KMS-11 (cell line): Measurements from ENCODE around the gene ADAM17.
"Not testable (repeated sequence)": the region's sequence is repeated elsewhere in the genome, so short reads cannot be mapped to it uniquely, and the experiment has no call there.

Experiments used
- H2AFZ ChIP-seq: fragments of 200-600 bp; sonication (generic); 2 replicates; pipeline ENCODE4 v1.6.1; 2016; ENCODE audit warnings: antibody characterized with exemption, mixed run types, low read depth
- H3K27ac ChIP-seq: fragments of 200-600 bp; sonication (generic); 2 replicates; pipeline ENCODE4 v1.6.1; 2016; ENCODE audit warnings: mild to moderate bottlenecking, mixed run types
- H3K27me3 ChIP-seq: fragments of 200-600 bp; sonication (generic); 2 replicates; pipeline ENCODE4 v1.6.1; 2017; ENCODE audit warnings: mild to moderate bottlenecking, low read depth, mixed run types, moderate library complexity; ENCODE audit not compliant: insufficient read depth
- H3K36me3 ChIP-seq: fragments of 200-600 bp; sonication (generic); 2 replicates; pipeline ENCODE4 v1.6.1; 2017; ENCODE audit warnings: mild to moderate bottlenecking, mixed run types; ENCODE audit not compliant: insufficient read depth
- H3K4me1 ChIP-seq: fragments of 200-600 bp; sonication (generic); 2 replicates; pipeline ENCODE4 v1.6.1; 2016; ENCODE audit warnings: mild to moderate bottlenecking, low read depth, mixed run types; ENCODE audit not compliant: poor library complexity, severe bottlenecking
- H3K4me2 ChIP-seq: fragments of 200-600 bp; sonication (generic); 2 replicates; pipeline ENCODE4 v1.7.0; 2016; ENCODE audit warnings: mild to moderate bottlenecking, mixed run types
- H3K4me3 ChIP-seq: fragments of 200-600 bp; sonication (generic); IDR thresholded peaks from 2 replicates; pipeline ENCODE4 v1.6.1; 2017; ENCODE audit warnings: low read depth, low read length, mixed read lengths; ENCODE audit not compliant: insufficient read depth
- H3K79me2 ChIP-seq: fragments of 200-600 bp; sonication (generic); 2 replicates; pipeline ENCODE4 v1.6.1; 2016; ENCODE audit warnings: low read depth, mixed run types; ENCODE audit not compliant: insufficient read depth
- H3K9ac ChIP-seq: fragments of 200-600 bp; sonication (generic); 2 replicates; pipeline ENCODE4 v1.6.1; 2016; ENCODE audit warnings: mild to moderate bottlenecking, mixed run types
- H4K20me1 ChIP-seq: fragments of 200-600 bp; sonication (generic); 2 replicates; pipeline ENCODE4 v1.6.1; 2016; ENCODE audit warnings: mild to moderate bottlenecking, mixed run types; ENCODE audit not compliant: insufficient read depth
- TF ChIP-seq, protein P1 (sequence below): fragments of 200-600 bp; sonication (generic); conservative IDR thresholded peaks from 2 replicates; pipeline ENCODE4 v1.6.1; 2017; ENCODE audit warnings: low read depth, mild to moderate bottlenecking, antibody characterized with exemption, low read length, moderate library complexity, mixed read lengths

ADAM17 gene

DNA sequence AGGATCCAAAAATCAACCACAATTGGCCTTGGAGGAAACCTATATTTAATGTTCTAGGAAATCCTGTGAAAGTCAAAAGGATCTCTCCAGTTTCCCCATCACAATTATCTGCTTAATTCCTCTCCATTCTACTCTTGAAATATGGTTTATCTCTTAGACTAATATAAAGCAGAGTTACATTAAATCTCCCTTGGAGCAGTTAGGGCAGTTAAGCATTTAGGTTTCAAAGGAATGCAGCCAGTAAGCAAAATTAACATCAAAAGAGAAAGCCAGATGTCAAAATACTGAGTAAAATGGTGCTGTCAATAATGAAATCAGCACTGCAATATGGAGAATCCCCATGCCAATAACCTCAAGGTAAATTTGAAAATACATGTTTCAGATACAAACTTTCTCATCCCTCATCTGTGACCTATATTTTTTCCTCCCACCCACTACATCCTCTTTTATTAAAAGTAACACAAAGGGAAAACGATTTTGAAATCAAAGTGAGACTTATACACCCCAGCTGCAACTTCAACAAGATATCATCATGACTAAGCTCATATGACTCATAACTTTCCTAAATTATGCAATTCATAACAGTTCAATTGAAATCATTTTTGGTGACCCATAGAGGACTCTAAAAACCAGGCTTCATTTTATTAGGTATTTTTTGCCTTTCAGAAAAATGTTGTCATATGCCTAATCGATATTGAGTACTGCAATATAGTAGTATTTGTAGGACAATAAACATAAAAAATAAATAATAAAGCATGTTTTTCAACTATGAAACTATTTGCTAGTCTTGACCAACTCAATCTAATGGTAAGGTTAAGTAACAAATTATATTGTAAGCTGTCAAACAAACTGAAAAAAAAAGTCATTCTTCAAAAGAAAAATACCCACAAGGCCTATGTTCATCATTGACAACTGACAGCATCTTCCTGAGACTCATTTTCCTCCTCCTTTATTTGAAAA is 3.1 kb downstream of the ADAM17 start:
- peak overlapping the region; percentile 63 for H3K4me2 ChIP-seq
- TF ChIP-seq, protein P1, sequence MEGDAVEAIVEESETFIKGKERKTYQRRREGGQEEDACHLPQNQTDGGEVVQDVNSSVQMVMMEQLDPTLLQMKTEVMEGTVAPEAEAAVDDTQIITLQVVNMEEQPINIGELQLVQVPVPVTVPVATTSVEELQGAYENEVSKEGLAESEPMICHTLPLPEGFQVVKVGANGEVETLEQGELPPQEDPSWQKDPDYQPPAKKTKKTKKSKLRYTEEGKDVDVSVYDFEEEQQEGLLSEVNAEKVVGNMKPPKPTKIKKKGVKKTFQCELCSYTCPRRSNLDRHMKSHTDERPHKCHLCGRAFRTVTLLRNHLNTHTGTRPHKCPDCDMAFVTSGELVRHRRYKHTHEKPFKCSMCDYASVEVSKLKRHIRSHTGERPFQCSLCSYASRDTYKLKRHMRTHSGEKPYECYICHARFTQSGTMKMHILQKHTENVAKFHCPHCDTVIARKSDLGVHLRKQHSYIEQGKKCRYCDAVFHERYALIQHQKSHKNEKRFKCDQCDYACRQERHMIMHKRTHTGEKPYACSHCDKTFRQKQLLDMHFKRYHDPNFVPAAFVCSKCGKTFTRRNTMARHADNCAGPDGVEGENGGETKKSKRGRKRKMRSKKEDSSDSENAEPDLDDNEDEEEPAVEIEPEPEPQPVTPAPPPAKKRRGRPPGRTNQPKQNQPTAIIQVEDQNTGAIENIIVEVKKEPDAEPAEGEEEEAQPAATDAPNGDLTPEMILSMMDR: no peak
- no peaks in the 10 kb centered on the region for H3K27me3 ChIP-seq
- peaks cover 79% of the 10 kb centered on the region for H3K4me1 ChIP-seq
- H4K20me1 ChIP-seq: no peaks in the 10 kb centered on the region
- no peak overlapping the region for H2AFZ ChIP-seq
- no peaks in the 10 kb centered on the region for H3K36me3 ChIP-seq
- H3K9ac ChIP-seq: no peak overlapping the region
- no peak overlapping the region for H3K4me3 ChIP-seq
- peaks cover 80% of the 10 kb centered on the region for H3K79me2 ChIP-seq
- peak overlapping the region; percentile 50; the same call in 1 of the 2 replicates for H3K27ac ChIP-seq

DNA sequence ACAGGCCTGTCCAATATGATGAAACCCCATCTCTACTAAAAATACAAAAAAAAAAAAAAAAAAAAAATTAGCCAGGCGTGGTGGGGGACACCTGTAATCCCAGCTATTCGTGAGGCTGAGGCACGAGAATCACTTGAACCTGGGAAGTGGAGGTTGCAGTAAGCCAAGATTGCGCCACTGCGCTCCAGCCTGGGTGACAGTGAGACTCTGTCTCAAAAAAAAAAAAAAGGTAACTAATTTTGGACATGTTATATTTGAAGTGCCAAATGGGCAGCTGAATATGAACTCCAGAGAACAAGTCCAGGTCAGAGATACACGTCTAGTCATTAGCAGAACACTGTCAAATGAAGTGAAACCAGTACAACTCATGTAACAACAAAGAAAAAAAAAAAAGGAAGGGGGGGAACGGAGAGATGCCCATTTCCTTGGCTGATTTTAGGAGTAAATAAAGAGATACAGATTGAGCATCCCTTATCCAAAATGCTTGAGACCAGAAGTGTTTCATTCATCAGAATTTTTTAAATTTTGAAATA is 4.7 kb downstream of the ADAM17 start:
- H3K4me2 ChIP-seq: not testable (repeated sequence)
- peaks cover 84% of the 10 kb centered on the region for H3K4me1 ChIP-seq

DNA sequence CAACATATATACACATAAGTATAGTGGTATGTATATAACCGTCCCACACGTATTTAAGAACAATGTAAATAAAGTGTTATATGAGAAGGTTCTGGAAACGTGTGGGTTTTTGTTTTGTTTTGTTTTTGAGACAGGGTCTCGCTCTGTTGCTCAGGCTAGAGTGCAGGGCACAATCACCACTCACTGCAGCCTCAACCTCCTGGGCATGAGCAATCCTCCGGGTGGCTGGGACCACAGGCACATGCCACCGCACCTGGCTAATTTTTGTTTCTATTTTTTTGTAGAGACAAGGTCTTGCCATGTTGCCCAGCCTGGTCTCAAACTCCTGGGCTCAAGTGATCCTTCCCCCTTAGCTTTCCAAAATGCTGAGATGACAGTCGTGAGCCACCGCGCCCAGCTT is 6.2 kb downstream of the ADAM17 start:
- Histone ChIP-seq H3K36me3 (no peaks in the 10 kb centered on the region), H3K79me2 (peaks cover 92% of the 10 kb centered on the region), H3K4me1 (peaks cover 80% of the 10 kb centered on the region), H3K27ac (peak overlapping the region; percentile 59; the same call in 1 of the 2 replicates), H3K9ac (no peak overlapping the region), H3K27me3 (no peaks in the 10 kb centered on the region), H3K4me3 (no peak overlapping the region), H3K4me2 (peak overlapping the region; percentile 83; the same call in 1 of the 2 replicates), H4K20me1 (no peaks in the 10 kb centered on the region), H2AFZ (no peak overlapping the region)
- TF ChIP-seq, protein P1: no peak

More for the DNA sequence above, 4.7 kb downstream of the ADAM17 start:
- not testable (repeated sequence) for H2AFZ ChIP-seq, H3K9ac ChIP-seq, H3K27ac ChIP-seq, H3K27me3 ChIP-seq, H3K36me3 ChIP-seq, H4K20me1 ChIP-seq, H3K4me3 ChIP-seq
- H3K79me2 ChIP-seq: peaks cover 94% of the 10 kb centered on the region

DNA sequence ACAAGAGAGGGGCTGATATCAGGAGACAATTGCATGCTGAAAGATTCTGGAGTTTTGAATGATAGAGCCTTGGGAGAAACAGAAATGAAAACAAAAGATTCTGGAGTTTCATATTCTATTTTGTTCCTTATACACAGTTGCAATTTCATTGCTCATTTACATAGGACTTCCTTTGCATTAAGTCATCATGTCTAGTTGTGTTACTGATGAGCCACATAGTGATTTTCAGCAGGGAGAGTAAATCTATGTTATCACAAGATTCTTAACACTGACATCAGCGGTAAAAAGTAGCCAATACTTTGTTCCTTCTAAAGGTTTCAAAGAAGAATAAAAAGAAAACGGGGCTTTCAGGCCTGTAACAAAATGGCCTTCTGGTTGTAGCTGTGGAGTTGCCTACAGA is 7.1 kb downstream of the ADAM17 start:
- peak overlapping the region; percentile 83 for H3K4me2 ChIP-seq
- no peak overlapping the region for H3K4me3 ChIP-seq
- no peaks in the 10 kb centered on the region for H3K27me3 ChIP-seq
- peaks cover 84% of the 10 kb centered on the region for H3K79me2 ChIP-seq
- H3K27ac ChIP-seq: peak overlapping the region; percentile 59
- TF ChIP-seq, protein P1: no peak
- no peaks in the 10 kb centered on the region for H4K20me1 ChIP-seq
- no peaks in the 10 kb centered on the region for H3K36me3 ChIP-seq
- peak overlapping the region; percentile 14; the same call in 1 of the 2 replicates for H3K9ac ChIP-seq
- peaks cover 75% of the 10 kb centered on the region for H3K4me1 ChIP-seq
- H2AFZ ChIP-seq: no peak overlapping the region
